SU-DHL-6 (cell line): ENCODE data around the gene DDX10.

Experiments used
- H2AFZ ChIP-seq: fragments of 200-600 bp; sonication (generic); 2 replicates; pipeline ENCODE4 v1.6.1; 2014; ENCODE audit warnings: low read depth, mild to moderate bottlenecking, moderate library complexity, mixed read lengths, antibody characterized with exemption, low read length; ENCODE audit not compliant: severe bottlenecking
- H3F3A ChIP-seq: fragments of 200-600 bp; shearing (Covaris generic); 2 replicates; pipeline ENCODE4 v1.6.0; 2016; ENCODE audit warnings: antibody characterized with exemption, mild to moderate bottlenecking; ENCODE audit not compliant: insufficient read depth
- H3K27ac ChIP-seq: fragments of 200-600 bp; sonication (generic); 2 replicates; pipeline ENCODE4 v1.5.1; 2016; ENCODE audit warnings: low read depth, mild to moderate bottlenecking, low read length, moderate library complexity, mixed read lengths
- H3K27me3 ChIP-seq: fragments of 200-600 bp; sonication (generic), shearing (Covaris generic); 2 replicates; pipeline ENCODE4 v1.6.0; 2014; ENCODE audit warnings: mild to moderate bottlenecking, low read length
- H3K36me3 ChIP-seq: fragments of 200-600 bp; sonication (generic); 2 replicates; pipeline ENCODE4 v1.6.1; 2014; ENCODE audit warnings: mild to moderate bottlenecking, low read length, mixed read lengths
- H3K4me2 ChIP-seq: fragments of 300-600, 200-600 bp; shearing (Covaris generic), sonication (generic); 2 replicates; pipeline ENCODE4 v1.6.0; 2014; ENCODE audit warnings: low read length, low read depth, mild to moderate bottlenecking; ENCODE audit not compliant: poor library complexity, severe bottlenecking
- H3K4me3 ChIP-seq: fragments of 200-600 bp; sonication (generic); 2 replicates; pipeline ENCODE4 v1.5.1; 2014; ENCODE audit warnings: antibody characterized with exemption, low read length, mild to moderate bottlenecking, mixed read lengths; ENCODE audit not compliant: insufficient read depth, poor library complexity, severe bottlenecking
- H3K79me2 ChIP-seq: fragments of 200-600 bp; sonication (generic); 2 replicates; pipeline ENCODE4 v1.6.1; 2014; ENCODE audit warnings: mild to moderate bottlenecking, low read length, moderate library complexity; ENCODE audit not compliant: insufficient read depth
- H3K9ac ChIP-seq: fragments of 200-600 bp; sonication (generic); 2 replicates; pipeline ENCODE4 v1.7.0; 2014; ENCODE audit warnings: mild to moderate bottlenecking, low read length
- H3K9me2 ChIP-seq: fragments of 200-600 bp; sonication (generic); replicated peaks from 2 replicates; pipeline ENCODE4 v1.6.1; 2014; ENCODE audit warnings: low read length; ENCODE audit not compliant: insufficient read depth
- H3K9me3 ChIP-seq: fragments of 200-600 bp; sonication (generic); 2 replicates; pipeline ENCODE4 v1.6.1; 2014; ENCODE audit warnings: low read length, mixed read lengths; ENCODE audit not compliant: insufficient read depth
- H4K20me1 ChIP-seq: fragments of 200-600 bp; sonication (generic); 2 replicates; pipeline ENCODE4 v1.6.1; 2014; ENCODE audit warnings: low read depth, mild to moderate bottlenecking, antibody characterized with exemption, low read length, moderate library complexity, mixed read lengths
- CTCF ChIP-seq: fragments of 200-600 bp; sonication (generic); IDR thresholded peaks from one replicate; pipeline ENCODE4 v1.5.1; 2017; ENCODE audit warnings: antibody characterized with exemption, mild to moderate bottlenecking, low read length, moderate library complexity; ENCODE audit not compliant: insufficient read depth, poor library complexity, severe bottlenecking
- EZH2phosphoT487 ChIP-seq: fragments of 200-600 bp; sonication (generic), shearing (Covaris generic); conservative IDR thresholded peaks from 2 replicates; pipeline ENCODE4 v1.6.1; 2018; ENCODE audit warnings: mild to moderate bottlenecking, antibody characterized with exemption, low read length, moderate library complexity, mixed read lengths

Gene DDX10

GRCh38 chr11:108887436-108888238, 222.8 kb downstream of the DDX10 start:
- Histone ChIP-seq H3K27ac (no peak overlapping the region), H3K9me3 (no peaks in the 10 kb centered on the region), H3K79me2 (no peaks in the 10 kb centered on the region), H3K27me3 (no peaks in the 10 kb centered on the region), H4K20me1 (no peaks in the 10 kb centered on the region), H3K36me3 (no peaks in the 10 kb centered on the region), H2AFZ (no peak overlapping the region), H3K4me2 (no peak overlapping the region), H3K9ac (no peak overlapping the region), H3F3A (no peaks in the 10 kb centered on the region), H3K9me2 (no peaks in the 10 kb centered on the region), H3K4me3 (no peak overlapping the region)
- no peak for TF ChIP-seq CTCF
- TF ChIP-seq EZH2phosphoT487, result no peak

- Histone ChIP-seq H3F3A (no peaks in the 10 kb centered on the region), H3K27me3 (no peaks in the 10 kb centered on the region), H3K9me3 (no peaks in the 10 kb centered on the region), H3K79me2 (no peaks in the 10 kb centered on the region), H3K4me3 (no peak overlapping the region), H2AFZ (no peak overlapping the region), H3K9me2 (no peaks in the 10 kb centered on the region), H3K36me3 (no peaks in the 10 kb centered on the region), H3K9ac (no peak overlapping the region), H3K4me2 (no peak overlapping the region), H3K27ac (no peak overlapping the region), H4K20me1 (no peaks in the 10 kb centered on the region)
- no peak for TF ChIP-seq EZH2phosphoT487
- no peak for TF ChIP-seq CTCF
Measured at GRCh38 chr11:108890482-108891105, 225.7 kb downstream of the DDX10 start.

GRCh38 chr11:108891143-108891542, 226.3 kb downstream of the DDX10 start:
- H3K9ac ChIP-seq, result no peak overlapping the region
- H4K20me1 ChIP-seq, result no peaks in the 10 kb centered on the region
- no peaks in the 10 kb centered on the region for H3K9me2 ChIP-seq
- no peak overlapping the region for H3K27ac ChIP-seq
- no peaks in the 10 kb centered on the region for H3K79me2 ChIP-seq
- H3K36me3 ChIP-seq, result no peaks in the 10 kb centered on the region
- no peak for TF ChIP-seq EZH2phosphoT487
- TF ChIP-seq CTCF, result no peak
- H3K4me2 ChIP-seq, result no peak overlapping the region
- H3K4me3 ChIP-seq, result no peak overlapping the region
- H3K27me3 ChIP-seq, result no peaks in the 10 kb centered on the region
- no peaks in the 10 kb centered on the region for H3F3A ChIP-seq
- H2AFZ ChIP-seq, result no peak overlapping the region
- no peaks in the 10 kb centered on the region for H3K9me3 ChIP-seq
